ENCODE measurements around the gene NIFK.
"Not testable (repeated sequence)": the region's sequence is repeated elsewhere in the genome, so short reads cannot be mapped to it uniquely, and the experiment has no call there.

Gene NIFK

GRCh38 chr2:121707344-121707919, 29.2 kb downstream of the NIFK start:
- H3K36me3 ChIP-seq (ENCODE audit: control insufficient read depth, insufficient read depth, low read length) = no peaks in the 10 kb centered on the region
- no peaks in the 10 kb centered on the region for H3K27me3 ChIP-seq (ENCODE audit: control insufficient read depth, insufficient read depth, low read length)
- no peaks in the 10 kb centered on the region for H3K9me3 ChIP-seq (ENCODE audit: control insufficient read depth, insufficient read depth, low read length)
- no peak overlapping the region for H3K9ac ChIP-seq (ENCODE audit: low read depth, low read length)
- H3K4me1 ChIP-seq (ENCODE audit: control insufficient read depth, insufficient read depth, low read length) = no peaks in the 10 kb centered on the region; the same call in 1 of the 2 replicates
- no peak overlapping the region for H3K4me3 ChIP-seq (ENCODE audit: low read depth, low read length)
- no peak overlapping the region for H3K27ac ChIP-seq (ENCODE audit: low read depth, low read length)

- no peak overlapping the region for H3K4me3 ChIP-seq (ENCODE audit: low read depth, low read length)
- H3K27me3 ChIP-seq (ENCODE audit: control insufficient read depth, insufficient read depth, low read length) = no peaks in the 10 kb centered on the region
- H3K4me1 ChIP-seq (ENCODE audit: control insufficient read depth, insufficient read depth, low read length) = no peaks in the 10 kb centered on the region; the same call in 1 of the 2 replicates
- H3K9me3 ChIP-seq (ENCODE audit: control insufficient read depth, insufficient read depth, low read length) = no peaks in the 10 kb centered on the region
- no peak overlapping the region for H3K9ac ChIP-seq (ENCODE audit: low read depth, low read length)
- H3K27ac ChIP-seq (ENCODE audit: low read depth, low read length) = no peak overlapping the region
- H3K36me3 ChIP-seq (ENCODE audit: control insufficient read depth, insufficient read depth, low read length) = no peaks in the 10 kb centered on the region
These were observed 30.7 kb downstream of the NIFK start for GRCh38 chr2:121705958-121706357.

- no peaks in the 10 kb centered on the region; the same call in 1 of the 2 replicates for H3K4me1 ChIP-seq (ENCODE audit: control insufficient read depth, insufficient read depth, low read length)
- H3K36me3 ChIP-seq (ENCODE audit: control insufficient read depth, insufficient read depth, low read length) = no peaks in the 10 kb centered on the region
- H3K4me3 ChIP-seq (ENCODE audit: low read depth, low read length) = no peak overlapping the region
- no peak overlapping the region for H3K27ac ChIP-seq (ENCODE audit: low read depth, low read length)
- no peak overlapping the region for H3K9ac ChIP-seq (ENCODE audit: low read depth, low read length)
- no peaks in the 10 kb centered on the region for H3K27me3 ChIP-seq (ENCODE audit: control insufficient read depth, insufficient read depth, low read length)
- H3K9me3 ChIP-seq (ENCODE audit: control insufficient read depth, insufficient read depth, low read length) = no peaks in the 10 kb centered on the region
These were observed 31.3 kb downstream of the NIFK start for GRCh38 chr2:121705390-121705789.

- not testable (repeated sequence) for H3K27ac ChIP-seq (ENCODE audit: low read depth, low read length); H3K36me3 ChIP-seq (ENCODE audit: control insufficient read depth, insufficient read depth, low read length); H3K4me1 ChIP-seq (ENCODE audit: control insufficient read depth, insufficient read depth, low read length)
These were observed 34.9 kb downstream of the NIFK start for GRCh38 chr2:121701761-121702160.

GRCh38 chr2:121699421-121700333, 37.0 kb downstream of the NIFK start:
- H3K27ac ChIP-seq (ENCODE audit: low read depth, low read length) = no peak overlapping the region
- H3K27me3 ChIP-seq (ENCODE audit: control insufficient read depth, insufficient read depth, low read length) = no peaks in the 10 kb centered on the region
- no peak overlapping the region for H3K9ac ChIP-seq (ENCODE audit: low read depth, low read length)
- H3K36me3 ChIP-seq (ENCODE audit: control insufficient read depth, insufficient read depth, low read length) = no peaks in the 10 kb centered on the region
- no peaks in the 10 kb centered on the region for H3K9me3 ChIP-seq (ENCODE audit: control insufficient read depth, insufficient read depth, low read length)
- no peak overlapping the region for H3K4me3 ChIP-seq (ENCODE audit: low read depth, low read length)
- H3K4me1 ChIP-seq (ENCODE audit: control insufficient read depth, insufficient read depth, low read length) = peaks cover 6% of the 10 kb centered on the region

More at GRCh38 chr2:121701761-121702160, 34.9 kb downstream of the NIFK start:
- H3K9ac ChIP-seq (ENCODE audit: low read depth, low read length); H3K4me3 ChIP-seq (ENCODE audit: low read depth, low read length); H3K9me3 ChIP-seq (ENCODE audit: control insufficient read depth, insufficient read depth, low read length); H3K27me3 ChIP-seq (ENCODE audit: control insufficient read depth, insufficient read depth, low read length): not testable (repeated sequence)

GRCh38 chr2:121698318-121698930, 38.3 kb downstream of the NIFK start:
- Histone ChIP-seq H3K9me3 (ENCODE audit: control insufficient read depth, insufficient read depth, low read length) (no peaks in the 10 kb centered on the region), H3K27me3 (ENCODE audit: control insufficient read depth, insufficient read depth, low read length) (no peaks in the 10 kb centered on the region), H3K4me3 (ENCODE audit: low read depth, low read length) (no peak overlapping the region), H3K27ac (ENCODE audit: low read depth, low read length) (no peak overlapping the region), H3K36me3 (ENCODE audit: control insufficient read depth, insufficient read depth, low read length) (no peaks in the 10 kb centered on the region), H3K4me1 (ENCODE audit: control insufficient read depth, insufficient read depth, low read length) (peaks cover 8% of the 10 kb centered on the region), H3K9ac (ENCODE audit: low read depth, low read length) (no peak overlapping the region)

- Histone ChIP-seq H3K27ac (ENCODE audit: low read depth, low read length) (no peak overlapping the region), H3K4me3 (ENCODE audit: low read depth, low read length) (no peak overlapping the region), H3K27me3 (ENCODE audit: control insufficient read depth, insufficient read depth, low read length) (no peaks in the 10 kb centered on the region), H3K9ac (ENCODE audit: low read depth, low read length) (no peak overlapping the region), H3K4me1 (ENCODE audit: control insufficient read depth, insufficient read depth, low read length) (peaks cover 8% of the 10 kb centered on the region), H3K36me3 (ENCODE audit: control insufficient read depth, insufficient read depth, low read length) (no peaks in the 10 kb centered on the region), H3K9me3 (ENCODE audit: control insufficient read depth, insufficient read depth, low read length) (no peaks in the 10 kb centered on the region)
These were observed 39.5 kb downstream of the NIFK start for GRCh38 chr2:121697108-121697631.

- H3K27me3 ChIP-seq (ENCODE audit: control insufficient read depth, insufficient read depth, low read length) = no peaks in the 10 kb centered on the region
- H3K27ac ChIP-seq (ENCODE audit: low read depth, low read length) = no peak overlapping the region
- H3K9ac ChIP-seq (ENCODE audit: low read depth, low read length) = no peak overlapping the region
- no peak overlapping the region for H3K4me3 ChIP-seq (ENCODE audit: low read depth, low read length)
- H3K36me3 ChIP-seq (ENCODE audit: control insufficient read depth, insufficient read depth, low read length) = no peaks in the 10 kb centered on the region
- H3K9me3 ChIP-seq (ENCODE audit: control insufficient read depth, insufficient read depth, low read length) = no peaks in the 10 kb centered on the region
- peaks cover 8% of the 10 kb centered on the region for H3K4me1 ChIP-seq (ENCODE audit: control insufficient read depth, insufficient read depth, low read length)
These were observed 40.2 kb downstream of the NIFK start for GRCh38 chr2:121696410-121696930.

GRCh38 chr2:121695171-121695451, 41.6 kb downstream of the NIFK start:
- Histone ChIP-seq H3K9ac (ENCODE audit: low read depth, low read length) (no peak overlapping the region), H3K4me3 (ENCODE audit: low read depth, low read length) (no peak overlapping the region), H3K36me3 (ENCODE audit: control insufficient read depth, insufficient read depth, low read length) (no peaks in the 10 kb centered on the region), H3K9me3 (ENCODE audit: control insufficient read depth, insufficient read depth, low read length) (no peaks in the 10 kb centered on the region), H3K27ac (ENCODE audit: low read depth, low read length) (peak overlapping the region; percentile 35), H3K4me1 (ENCODE audit: control insufficient read depth, insufficient read depth, low read length) (peaks cover 8% of the 10 kb centered on the region), H3K27me3 (ENCODE audit: control insufficient read depth, insufficient read depth, low read length) (no peaks in the 10 kb centered on the region)

GRCh38 chr2:121694398-121695170, 42.1 kb downstream of the NIFK start:
- Histone ChIP-seq H3K36me3 (ENCODE audit: control insufficient read depth, insufficient read depth, low read length) (no peaks in the 10 kb centered on the region), H3K27me3 (ENCODE audit: control insufficient read depth, insufficient read depth, low read length) (no peaks in the 10 kb centered on the region), H3K9ac (ENCODE audit: low read depth, low read length) (no peak overlapping the region), H3K4me3 (ENCODE audit: low read depth, low read length) (no peak overlapping the region), H3K9me3 (ENCODE audit: control insufficient read depth, insufficient read depth, low read length) (no peaks in the 10 kb centered on the region), H3K27ac (ENCODE audit: low read depth, low read length) (peak overlapping the region; percentile 35), H3K4me1 (ENCODE audit: control insufficient read depth, insufficient read depth, low read length) (peaks cover 8% of the 10 kb centered on the region)
